ENCODE data around the gene SLC29A2. TPM values are rescaled to one million over a fixed set of nuclear protein-coding genes. Genes with fewer than 3 reads are reported as not detected.

The SLC29A2 gene
- total RNA-seq, 6 experiments from 2014 or later = not detected

DNA sequence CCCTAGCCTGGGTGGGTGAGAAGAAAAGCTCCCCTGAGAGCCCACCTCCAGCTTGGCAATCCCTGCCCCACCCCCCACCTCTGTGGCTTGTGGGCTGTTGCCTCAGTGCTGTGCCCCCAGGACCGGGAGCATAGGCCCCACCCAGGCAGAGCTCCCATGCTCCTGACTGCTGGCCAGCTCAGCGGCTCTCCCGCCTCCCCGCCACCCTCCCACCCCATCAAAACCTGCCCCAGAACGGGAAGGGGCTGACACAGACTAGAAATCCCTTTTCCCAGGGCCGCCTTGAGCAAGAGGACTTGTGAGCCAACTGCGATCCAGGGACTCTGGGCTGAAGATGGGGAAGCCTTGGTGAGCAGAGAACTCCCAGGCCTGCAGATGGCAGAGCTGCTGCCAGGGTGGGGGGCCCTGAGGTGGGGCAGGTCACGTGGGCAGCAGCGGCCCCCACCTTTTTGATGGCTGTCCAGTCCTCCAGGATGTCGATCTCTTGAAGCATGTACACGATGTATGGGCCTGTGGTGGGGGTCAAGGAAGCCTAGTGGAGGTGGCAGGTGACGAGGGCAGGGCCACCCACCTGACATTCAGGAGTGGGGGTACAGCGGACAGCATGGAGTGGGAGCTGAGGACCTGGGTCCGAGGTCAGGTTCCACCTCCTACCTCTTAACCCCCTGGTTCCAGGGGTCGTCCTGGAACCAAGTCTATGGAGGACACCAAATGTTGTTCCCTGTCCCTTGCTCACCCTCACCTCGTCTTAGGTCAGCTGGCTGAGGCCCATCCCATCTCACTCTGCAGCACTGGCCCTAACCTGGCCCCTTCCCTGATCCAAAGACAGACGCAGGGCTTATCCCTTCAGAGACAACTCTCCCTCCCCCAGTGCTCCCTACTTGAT, 33.0 kb downstream of the SLC29A2 start:
- DNase-seq = no peak
- no peaks in the 10 kb centered on the region for H3K9me3 Mint-ChIP-seq
- peak overlapping the region; percentile 100 for H3K27ac Mint-ChIP-seq
- peaks cover 34% of the 10 kb centered on the region for H3K36me3 Mint-ChIP-seq (ENCODE audit: low read depth)
- H3K4me1 Mint-ChIP-seq (ENCODE audit: low read depth) = peaks cover 53% of the 10 kb centered on the region
- peak overlapping the region; percentile 18; the same call in 1 of the 2 replicates for H3K4me3 Mint-ChIP-seq
- H3K27me3 Mint-ChIP-seq (ENCODE audit: insufficient read depth) = peaks cover 14% of the 10 kb centered on the region
- no peak for TF ChIP-seq CTCF (IDR thresholded peaks at IDR 0.05)

GRCh38 chr11:66337103-66337899, 34.3 kb downstream of the SLC29A2 start:
- peaks cover 41% of the 10 kb centered on the region for H3K4me1 Mint-ChIP-seq (ENCODE audit: low read depth)
- peak overlapping the region; percentile 73 for H3K4me3 Mint-ChIP-seq
- H3K27ac Mint-ChIP-seq = peak overlapping the region; percentile 100
- peaks cover 30% of the 10 kb centered on the region for H3K36me3 Mint-ChIP-seq (ENCODE audit: low read depth)
- no peaks in the 10 kb centered on the region for H3K9me3 Mint-ChIP-seq
- peaks cover 14% of the 10 kb centered on the region for H3K27me3 Mint-ChIP-seq (ENCODE audit: insufficient read depth)
- DNase-seq = peak; percentile 44
- peak; percentile 28; the same call in 1 of the 2 replicates for TF ChIP-seq CTCF (IDR thresholded peaks at IDR 0.05)

- H3K4me1 Mint-ChIP-seq (ENCODE audit: low read depth) = peaks cover 33% of the 10 kb centered on the region
Observed at GRCh38 chr11:66336234-66337102, 35.1 kb downstream of the SLC29A2 start, which contains the start of gene RIN1. Gene RIN1 (minus strand): TSS chr11:66336434. CDS start chr11:66336402, 32 bp downstream.

GRCh38 chr11:66335531-66336233, 35.9 kb downstream of the SLC29A2 start:
- H3K27me3 Mint-ChIP-seq (ENCODE audit: insufficient read depth) = peaks cover 15% of the 10 kb centered on the region
- DNase-seq = peak; percentile 63
- peak overlapping the region; percentile 100 for H3K27ac Mint-ChIP-seq
- H3K4me3 Mint-ChIP-seq = peak overlapping the region; percentile 99
- no peak for TF ChIP-seq CTCF (IDR thresholded peaks at IDR 0.05)
- H3K9me3 Mint-ChIP-seq = no peaks in the 10 kb centered on the region
- peaks cover 32% of the 10 kb centered on the region for H3K4me1 Mint-ChIP-seq (ENCODE audit: low read depth)
- peaks cover 19% of the 10 kb centered on the region for H3K36me3 Mint-ChIP-seq (ENCODE audit: low read depth)

More at GRCh38 chr11:66336234-66337102, 35.1 kb downstream of the SLC29A2 start, which contains the start of gene RIN1:
- H3K4me3 Mint-ChIP-seq = peak within 1 kb of the TSS; percentile 99
- H3K27ac Mint-ChIP-seq = peak within 1 kb of the TSS; percentile 100
- peak; percentile 73 for TF ChIP-seq CTCF (IDR thresholded peaks at IDR 0.05)
- no peaks in the 10 kb centered on the region for H3K9me3 Mint-ChIP-seq
- H3K27me3 Mint-ChIP-seq (ENCODE audit: insufficient read depth) = peaks cover 14% of the 10 kb centered on the region
- H3K36me3 Mint-ChIP-seq (ENCODE audit: low read depth) = peaks cover 23% of the 10 kb centered on the region
- peak; percentile 100 for DNase-seq
